ENCODE measurements around the gene CFAP299. TPM values are rescaled to one million over a fixed set of nuclear protein-coding genes. Genes with fewer than 3 reads are reported as not detected.

The CFAP299 gene
- total RNA-seq, 1 donor from 2014 or later = 0.93 TPM

- no peaks in the 10 kb centered on the region for H3K27me3 Mint-ChIP-seq
- TF ChIP-seq CTCF (IDR thresholded peaks at IDR 0.05; ENCODE audit: unreplicated experiment) = no peak
- peaks cover 1% of the 10 kb centered on the region for H3K4me1 Mint-ChIP-seq (ENCODE audit: low read depth)
- no peak overlapping the region for H3K27ac Mint-ChIP-seq
- H3K4me3 Mint-ChIP-seq (ENCODE audit: low read depth) = no peak overlapping the region
- DNase-seq (ENCODE audit: low spot score, unreplicated experiment) = no peak
- no peaks in the 10 kb centered on the region for H3K36me3 Mint-ChIP-seq (ENCODE audit: insufficient read depth)
- H3K9me3 Mint-ChIP-seq (ENCODE audit: low read depth) = peaks cover 4% of the 10 kb centered on the region
Observed at GRCh38 chr4:80803337-80803736, 467.8 kb downstream of the CFAP299 start.

GRCh38 chr4:80806472-80806871, 470.9 kb downstream of the CFAP299 start:
- Mint-ChIP-seq H3K27ac (no peak overlapping the region), H3K4me3 (ENCODE audit: low read depth) (no peak overlapping the region), H3K27me3 (no peaks in the 10 kb centered on the region), H3K36me3 (ENCODE audit: insufficient read depth) (no peaks in the 10 kb centered on the region), H3K4me1 (ENCODE audit: low read depth) (peaks cover 2% of the 10 kb centered on the region), H3K9me3 (ENCODE audit: low read depth) (no peaks in the 10 kb centered on the region)
- no peak for TF ChIP-seq CTCF (IDR thresholded peaks at IDR 0.05; ENCODE audit: unreplicated experiment)
- no peak for DNase-seq (ENCODE audit: low spot score, unreplicated experiment)

GRCh38 chr4:80809039-80809729, 473.7 kb downstream of the CFAP299 start:
- H3K27me3 Mint-ChIP-seq = no peaks in the 10 kb centered on the region
- no peak for TF ChIP-seq CTCF (IDR thresholded peaks at IDR 0.05; ENCODE audit: unreplicated experiment)
- no peaks in the 10 kb centered on the region for H3K9me3 Mint-ChIP-seq (ENCODE audit: low read depth)
- H3K27ac Mint-ChIP-seq = no peak overlapping the region
- peaks cover 4% of the 10 kb centered on the region for H3K4me1 Mint-ChIP-seq (ENCODE audit: low read depth)
- H3K4me3 Mint-ChIP-seq (ENCODE audit: low read depth) = no peak overlapping the region
- no peak for DNase-seq (ENCODE audit: low spot score, unreplicated experiment)
- no peaks in the 10 kb centered on the region for H3K36me3 Mint-ChIP-seq (ENCODE audit: insufficient read depth)

DNA sequence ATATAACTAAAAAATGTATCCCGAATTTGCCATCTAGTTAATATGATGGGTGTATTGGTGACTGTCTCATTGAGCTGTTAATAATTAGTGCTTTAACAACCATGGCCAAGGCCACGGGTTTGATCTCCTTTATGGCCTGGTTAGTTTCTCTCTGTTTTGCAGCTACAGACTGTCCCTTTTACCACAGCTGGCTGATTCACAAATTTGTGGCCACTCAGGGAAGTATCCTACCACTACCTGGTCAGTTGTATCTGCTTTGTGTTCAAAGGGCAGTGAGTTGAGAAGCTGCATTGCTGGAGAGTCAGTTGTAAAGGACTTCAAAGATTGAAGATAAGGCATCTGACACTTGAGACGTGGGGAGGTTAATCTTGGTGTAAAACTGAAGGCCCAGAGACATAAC, 475.9 kb downstream of the CFAP299 start:
- H3K9me3 Mint-ChIP-seq (ENCODE audit: low read depth) = no peaks in the 10 kb centered on the region
- no peak for DNase-seq (ENCODE audit: low spot score, unreplicated experiment)
- no peak overlapping the region for H3K4me3 Mint-ChIP-seq (ENCODE audit: low read depth)
- no peaks in the 10 kb centered on the region for H3K36me3 Mint-ChIP-seq (ENCODE audit: insufficient read depth)
- no peak for TF ChIP-seq CTCF (IDR thresholded peaks at IDR 0.05; ENCODE audit: unreplicated experiment)
- H3K27me3 Mint-ChIP-seq = no peaks in the 10 kb centered on the region
- peaks cover 9% of the 10 kb centered on the region for H3K4me1 Mint-ChIP-seq (ENCODE audit: low read depth)
- no peak overlapping the region for H3K27ac Mint-ChIP-seq

DNA sequence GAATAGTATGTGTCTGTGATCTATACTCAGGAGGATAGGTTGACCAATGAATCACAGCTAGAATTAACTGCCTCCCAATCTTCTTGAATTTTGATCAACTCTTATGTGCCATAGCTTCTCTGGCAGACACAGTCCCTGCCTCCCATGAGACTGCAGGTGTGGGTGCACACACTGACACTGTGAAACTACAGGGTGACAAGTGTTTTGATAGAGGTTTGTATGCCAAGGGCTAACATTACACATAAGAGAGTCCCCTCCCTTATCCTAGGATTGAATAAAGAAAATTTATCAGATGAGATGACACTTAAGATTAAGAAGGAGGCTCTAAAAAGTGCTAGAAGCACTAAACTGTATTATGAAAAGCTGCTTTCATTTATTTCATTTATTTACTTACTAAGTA, 476.6 kb downstream of the CFAP299 start:
- H3K36me3 Mint-ChIP-seq (ENCODE audit: insufficient read depth) = no peaks in the 10 kb centered on the region
- H3K4me1 Mint-ChIP-seq (ENCODE audit: low read depth) = peaks cover 8% of the 10 kb centered on the region

More for the DNA sequence above, 476.6 kb downstream of the CFAP299 start:
- no peak for TF ChIP-seq CTCF (IDR thresholded peaks at IDR 0.05; ENCODE audit: unreplicated experiment)
- H3K4me3 Mint-ChIP-seq (ENCODE audit: low read depth) = no peak overlapping the region
- no peak overlapping the region for H3K27ac Mint-ChIP-seq
- no peaks in the 10 kb centered on the region for H3K9me3 Mint-ChIP-seq (ENCODE audit: low read depth)
- no peaks in the 10 kb centered on the region for H3K27me3 Mint-ChIP-seq
- DNase-seq (ENCODE audit: low spot score, unreplicated experiment) = no peak
